PC-9 (cell line): ENCODE measurements around the gene CD27. TPM values are rescaled to one million over a fixed set of nuclear protein-coding genes. Genes with fewer than 3 reads are reported as not detected.

Experiments
- BruUV-seq: library from RNA; stranded (reverse); fragments of 400-500 nt; replicated peaks from 2 replicates; lab custom pipeline; 2021; lab: Mats Ljungman, UMichigan
- CTCF ChIA-PET: fragments of 300-600 bp; sonication (Branson Sonifier 250); formaldehyde crosslinking; loops from one replicate; lab custom pipeline; 2022; ENCODE audit warnings: antibody characterized with exemption; lab: Charles Lee
- POLR2A ChIA-PET: fragments of 300-600 bp; sonication (Branson Sonifier 250); formaldehyde crosslinking; loops from one replicate; lab custom pipeline; 2022; ENCODE audit warnings: antibody characterized with exemption; ENCODE audit not compliant: unreplicated experiment; lab: Charles Lee
- DNase-seq, 2 experiments: peaks; one replicate each; pipeline versions ENCODE4 v3.0.0 to v3.0.0-alpha.2; 2015 to 2022; ENCODE audit warnings: mixed read lengths in 1 of 2
- H2AFZ ChIP-seq: fragments of 200-600 bp; sonication (generic); 2 replicates; pipeline ENCODE4 v1.8.1; 2017; ENCODE audit warnings: antibody characterized with exemption
- H3F3A ChIP-seq: fragments of 200-600 bp; sonication (generic); 2 replicates; pipeline ENCODE4 v1.8.1; 2017; ENCODE audit warnings: antibody characterized with exemption, mild to moderate bottlenecking, low read depth; ENCODE audit not compliant: insufficient read depth
- H3K27ac ChIP-seq: fragments of 200-600 bp; sonication (generic); 2 replicates; pipeline ENCODE4 v1.6.1; 2016; ENCODE audit warnings: mixed run types
- H3K27me3 ChIP-seq: fragments of 200-600 bp; sonication (generic); 2 replicates; pipeline ENCODE4 v1.6.1; 2016; ENCODE audit warnings: low read depth, mixed run types; ENCODE audit not compliant: insufficient read depth
- H3K36me3 ChIP-seq: fragments of 200-600 bp; sonication (generic); 2 replicates; pipeline ENCODE4 v1.6.1; 2016; ENCODE audit warnings: low read depth, mixed run types
- H3K4me1 ChIP-seq: fragments of 200-600 bp; sonication (generic); replicated peaks from 2 replicates; pipeline ENCODE4 v1.6.1; 2016; ENCODE audit warnings: mixed run types; ENCODE audit not compliant: insufficient read depth
- H3K4me2 ChIP-seq: fragments of 200-600 bp; sonication (generic); 2 replicates; pipeline ENCODE4 v1.6.1; 2017; ENCODE audit warnings: mixed run types
- H3K4me3 ChIP-seq: fragments of 200-600 bp; sonication (generic); 2 replicates; pipeline ENCODE4 v1.6.1; 2016; ENCODE audit warnings: mixed run types
- H3K79me2 ChIP-seq: fragments of 200-600 bp; sonication (generic); 2 replicates; pipeline ENCODE4 v1.6.1; 2017; ENCODE audit warnings: low read depth, mixed run types
- H3K9me2 ChIP-seq: fragments of 200-600 bp; sonication (generic); 2 replicates; pipeline ENCODE4 v1.8.1; 2017; ENCODE audit warnings: mild to moderate bottlenecking; ENCODE audit not compliant: insufficient read depth
- H3K9me3 ChIP-seq: fragments of 200-600 bp; sonication (generic); 2 replicates; pipeline ENCODE4 v1.8.1; 2016; ENCODE audit warnings: low read depth; ENCODE audit not compliant: insufficient read depth
- H4K20me1 ChIP-seq: fragments of 200-600 bp; sonication (generic); 2 replicates; pipeline ENCODE4 v1.8.1; 2017; ENCODE audit not compliant: insufficient read depth
- EZH2 ChIP-seq: fragments of 200-600 bp; sonication (generic); IDR thresholded peaks from 2 replicates; pipeline ENCODE4 v1.8.0; 2017; ENCODE audit warnings: antibody characterized with exemption, low read depth
- intact Hi-C: fragments of 100-400 bp; cut with micrococcal nuclease; formaldehyde crosslinking; loops from one replicate; pipeline ENCODE4 v1.10.0; 2022; ENCODE audit not compliant: unreplicated experiment
- total RNA-seq: library from RNA; stranded (reverse); gene quantifications from 2 replicates; pipeline ENCODE4 v1.2.3, GENCODE V29; 2021
- TF ChIP-seq, protein P1 (sequence below): fragments of 200-600 bp; sonication (generic); conservative IDR thresholded peaks from 2 replicates; pipeline ENCODE4 v1.6.1; 2017; ENCODE audit warnings: mixed run types, antibody characterized with exemption, mild to moderate bottlenecking, moderate library complexity

Gene CD27
- total RNA-seq, 1 experiment from 2014 or later, result not detected

DNA sequence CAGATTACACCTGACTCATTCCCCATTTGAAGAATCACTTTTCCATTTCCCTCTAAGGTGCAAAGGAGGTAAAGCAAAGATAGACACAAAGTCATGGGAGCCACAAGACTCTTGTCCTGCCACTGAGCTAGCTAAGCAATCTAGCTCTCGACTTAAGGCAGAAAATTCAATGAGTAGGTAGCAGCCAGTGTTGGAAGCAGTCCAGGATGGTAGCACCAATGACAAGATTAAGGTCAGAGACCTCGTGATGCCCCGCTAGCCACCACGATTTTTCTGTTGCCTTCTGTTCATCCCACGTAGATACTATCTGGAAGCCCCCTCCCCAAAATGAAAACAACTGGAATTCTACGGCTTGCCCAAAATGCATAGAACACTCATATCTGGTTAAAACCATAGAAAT lies 24.3 kb downstream of the CD27 start:
- Histone ChIP-seq H4K20me1 (no peaks in the 10 kb centered on the region), H3F3A (peaks cover 12% of the 10 kb centered on the region), H3K27me3 (0 out of 2 replicates have a peak, but pooled peaks cover 3% of the 10 kb centered on the region), H3K4me2 (peak overlapping the region; percentile 96), H3K4me3 (0 out of 2 replicates have a peak overlapping the region, but pooled peaks have one; percentile 76), H3K36me3 (no peaks in the 10 kb centered on the region), H3K9me3 (no peaks in the 10 kb centered on the region), H3K9me2 (no peaks in the 10 kb centered on the region), H3K79me2 (no peaks in the 10 kb centered on the region; the same call in 1 of the 2 replicates), H3K4me1 (peaks cover 15% of the 10 kb centered on the region), H3K27ac (no peak overlapping the region), H2AFZ (no peak overlapping the region)
- no peak for DNase-seq
- no TSS peak for BruUV-seq
- CTCF ChIA-PET, result no interaction called here
- no peak for TF ChIP-seq EZH2
- TF ChIP-seq, protein P1, sequence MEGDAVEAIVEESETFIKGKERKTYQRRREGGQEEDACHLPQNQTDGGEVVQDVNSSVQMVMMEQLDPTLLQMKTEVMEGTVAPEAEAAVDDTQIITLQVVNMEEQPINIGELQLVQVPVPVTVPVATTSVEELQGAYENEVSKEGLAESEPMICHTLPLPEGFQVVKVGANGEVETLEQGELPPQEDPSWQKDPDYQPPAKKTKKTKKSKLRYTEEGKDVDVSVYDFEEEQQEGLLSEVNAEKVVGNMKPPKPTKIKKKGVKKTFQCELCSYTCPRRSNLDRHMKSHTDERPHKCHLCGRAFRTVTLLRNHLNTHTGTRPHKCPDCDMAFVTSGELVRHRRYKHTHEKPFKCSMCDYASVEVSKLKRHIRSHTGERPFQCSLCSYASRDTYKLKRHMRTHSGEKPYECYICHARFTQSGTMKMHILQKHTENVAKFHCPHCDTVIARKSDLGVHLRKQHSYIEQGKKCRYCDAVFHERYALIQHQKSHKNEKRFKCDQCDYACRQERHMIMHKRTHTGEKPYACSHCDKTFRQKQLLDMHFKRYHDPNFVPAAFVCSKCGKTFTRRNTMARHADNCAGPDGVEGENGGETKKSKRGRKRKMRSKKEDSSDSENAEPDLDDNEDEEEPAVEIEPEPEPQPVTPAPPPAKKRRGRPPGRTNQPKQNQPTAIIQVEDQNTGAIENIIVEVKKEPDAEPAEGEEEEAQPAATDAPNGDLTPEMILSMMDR, result no peak
- POLR2A ChIA-PET, result no interaction called here
- intact Hi-C loops, result loop anchor here (5.0 kb wide), 2 partner anchors 147 to 272 kb away; no protein-coding TSS in a partner anchor

DNA sequence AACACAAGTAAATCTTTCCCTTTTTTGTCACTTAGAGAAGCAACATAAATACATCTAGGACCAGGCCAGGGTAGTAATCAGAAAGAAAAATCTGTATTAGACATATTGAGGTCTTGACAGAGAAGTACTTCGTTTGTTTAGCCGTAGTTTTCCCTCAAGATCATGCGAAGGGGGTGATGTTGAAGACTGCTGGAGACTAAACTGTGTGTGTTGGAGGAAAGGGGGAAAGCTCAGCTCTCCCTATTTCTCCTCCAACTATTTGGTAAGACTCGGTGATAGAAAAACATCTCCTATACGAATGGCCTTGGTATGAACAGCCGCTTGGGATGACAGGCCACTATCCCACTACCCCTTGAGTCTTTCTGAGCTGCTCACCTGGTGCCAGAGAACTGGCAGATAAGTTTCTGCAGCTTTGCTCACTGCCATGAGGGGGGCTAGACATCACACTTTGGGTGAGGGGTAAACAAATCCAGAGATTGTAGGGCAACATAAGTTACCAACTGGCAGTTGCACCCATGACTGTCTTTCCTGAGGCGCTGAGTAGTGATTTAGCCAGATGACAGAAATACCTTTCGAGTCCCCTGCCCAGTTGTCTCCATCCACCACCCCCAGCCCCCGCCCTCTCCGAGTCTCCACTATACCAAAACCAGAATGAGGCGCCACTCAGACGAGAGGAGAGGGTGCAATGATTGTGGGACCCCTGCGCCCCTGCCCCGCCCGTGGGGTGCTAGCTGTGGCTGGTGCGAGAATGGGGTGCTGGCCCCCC lies 25.0 kb downstream of the CD27 start:
- TF ChIP-seq, protein P1, result no peak
- TF ChIP-seq EZH2, result no peak
- ChIA-PET POLR2A (interaction anchor here (0.5 to 1.4 kb wide), 8 partner anchors 9 to 197 kb away, joined by 3 to 18 read pairs (median 3); partner anchors contain the start of gene MRPL51), CTCF (interaction anchor here (0.7 kb wide), 1 partner anchor 182 kb away, joined by 4 read pairs; no protein-coding TSS in a partner anchor)
- H3K27ac ChIP-seq, result no peak overlapping the region
- DNase-seq, result no peak
- peak overlapping the region; percentile 96 for H3K4me2 ChIP-seq
- peak overlapping the region; percentile 87 for H2AFZ ChIP-seq
- peaks cover 12% of the 10 kb centered on the region for H3F3A ChIP-seq
- H4K20me1 ChIP-seq, result no peaks in the 10 kb centered on the region
- intact Hi-C loops, result loop anchor here (1.0 to 5.0 kb wide), 4 partner anchors 65 to 272 kb away; partner anchors contain the start of gene GAPDH
- TSS peak; percentile 43 for BruUV-seq
- no peaks in the 10 kb centered on the region for H3K9me2 ChIP-seq
- peak overlapping the region; percentile 76 for H3K4me3 ChIP-seq
- H3K4me1 ChIP-seq, result peaks cover 15% of the 10 kb centered on the region
- H3K36me3 ChIP-seq, result no peaks in the 10 kb centered on the region
- H3K9me3 ChIP-seq, result no peaks in the 10 kb centered on the region
- no peaks in the 10 kb centered on the region; the same call in 1 of the 2 replicates for H3K79me2 ChIP-seq
- H3K27me3 ChIP-seq, result 0 out of 2 replicates have a peak, but pooled peaks cover 6% of the 10 kb centered on the region

DNA sequence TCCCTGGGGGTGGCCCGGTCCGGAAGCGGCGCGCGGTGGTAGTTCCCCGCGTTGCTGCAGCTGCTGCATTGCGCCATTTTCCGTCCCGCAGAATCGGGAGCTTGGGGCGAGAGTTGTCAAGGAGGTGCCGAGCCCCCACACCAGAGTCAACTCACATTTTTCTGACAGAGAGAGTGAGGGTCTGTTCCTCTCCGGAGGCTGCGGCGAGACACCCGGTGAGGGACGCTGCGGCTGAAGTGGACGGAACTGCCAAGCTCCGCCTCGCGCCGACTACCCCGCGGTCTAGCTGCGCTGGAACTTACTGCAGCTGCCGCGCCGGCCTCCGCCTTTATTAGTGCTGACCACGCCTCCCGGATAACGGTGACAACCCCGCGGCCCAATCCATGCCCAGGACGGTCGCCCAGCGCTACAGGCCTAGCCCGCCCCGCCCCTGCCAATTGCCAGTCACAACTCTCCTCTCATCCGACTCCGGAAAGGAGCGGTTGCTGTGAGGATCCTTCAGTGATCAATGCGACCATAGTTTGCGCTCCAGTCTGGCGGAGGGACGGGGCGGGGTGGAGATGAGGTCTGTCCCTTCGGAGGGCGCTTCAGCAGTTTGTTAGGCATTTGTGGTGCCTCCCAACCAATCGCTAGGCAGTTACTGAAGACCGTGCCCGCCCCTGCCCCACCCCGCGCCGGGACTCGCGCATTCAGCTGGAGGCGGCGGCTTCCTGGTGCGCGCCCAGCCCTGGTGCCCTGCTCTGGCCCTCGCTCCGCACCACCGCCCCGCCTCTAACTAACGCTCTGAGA lies 25.8 kb downstream of the CD27 start, which contains the start of gene VAMP1:
TSS of gene VAMP1 (minus strand) at position 303 of the 789 bp plus-strand sequence. CDS start at position 157, 146 bp downstream.
- TF ChIP-seq, protein P1, result no peak
- no peak for TF ChIP-seq EZH2
- BruUV-seq, result no TSS peak
- 0 out of 2 replicates have a peak, but pooled peaks cover 6% of the 10 kb centered on the region for H3K27me3 ChIP-seq
- peak; percentile 93 to 98 for DNase-seq
- peak within 1 kb of the TSS; percentile 87 for H2AFZ ChIP-seq
- no peaks in the 10 kb centered on the region; the same call in 1 of the 2 replicates for H3K79me2 ChIP-seq
- H3K36me3 ChIP-seq, result no peaks in the 10 kb centered on the region
- H3K4me1 ChIP-seq, result peaks cover 15% of the 10 kb centered on the region
- intact Hi-C loops, result loop anchor here (1.0 to 2.0 kb wide), 3 partner anchors 23 to 254 kb away; partner anchors contain the start of genes GAPDH and MRPL51
- peak within 1 kb of the TSS; percentile 96 for H3K4me2 ChIP-seq
- H3F3A ChIP-seq, result peaks cover 12% of the 10 kb centered on the region
- no peak within 1 kb of the TSS for H3K27ac ChIP-seq
- no peaks in the 10 kb centered on the region for H4K20me1 ChIP-seq
- H3K9me2 ChIP-seq, result no peaks in the 10 kb centered on the region
- CTCF ChIA-PET, result interaction anchor here (0.6 to 0.7 kb wide), 7 partner anchors 16 to 241 kb away, joined by 3 to 11 read pairs (median 4); partner anchors contain the start of gene ZNF384
- POLR2A ChIA-PET, result interaction anchor here (0.5 to 1.4 kb wide), 19 partner anchors 9 to 482 kb away, joined by 3 to 24 read pairs (median 5); partner anchors contain the start of gene MRPL51
- no peaks in the 10 kb centered on the region for H3K9me3 ChIP-seq
- H3K4me3 ChIP-seq, result peak within 1 kb of the TSS; percentile 76
